Thoracic aorta (tissue), 2 donors: ENCODE data around the gene TXNRD2. TPM values are rescaled to one million over a fixed set of nuclear protein-coding genes. Genes with fewer than 3 reads are reported as not detected.

Experiments
- ATAC-seq: fragments of 150-250 bp; one replicate; pipeline ENCODE4 v1.8.0; 2017; ENCODE audit warnings: low read depth; ENCODE audit not compliant: insufficient number of reproducible peaks, low FRiP score
- DNase-seq: peaks from one replicate; pipeline ENCODE4 v3.0.0-alpha.2; 2020; ENCODE audit warnings: low spot score
- H3K27ac ChIP-seq, 2 donors: fragments of 200-600 bp; sonication (generic); 1 replicate in 1 of 2; 2 replicates in 1 of 2; pipeline ENCODE4 v1.5.1; 2016; ENCODE audit warnings: mild to moderate bottlenecking in 2 of 2, moderate library complexity in 2 of 2
- H3K27me3 ChIP-seq: fragments of 200-600 bp; sonication (generic); replicated peaks from 2 replicates; pipeline ENCODE4 v1.6.0; 2016; ENCODE audit warnings: mild to moderate bottlenecking; ENCODE audit not compliant: insufficient read depth
- H3K36me3 ChIP-seq: fragments of 200-600 bp; sonication (generic); one replicate; pipeline ENCODE4 v1.5.1; 2016
- H3K4me1 ChIP-seq, 2 donors: fragments of 200-600 bp; sonication (generic); 1 replicate in 1 of 2; 2 replicates in 1 of 2; pipeline versions ENCODE4 v1.5.1 to v1.6.0; 2016; ENCODE audit warnings: low read depth in 2 of 2, mild to moderate bottlenecking in 1 of 2; ENCODE audit not compliant: control insufficient read depth in 1 of 2
- H3K4me3 ChIP-seq: fragments of 200-600 bp; sonication (generic); 2 replicates; pipeline ENCODE4 v1.5.1; 2016; ENCODE audit warnings: mild to moderate bottlenecking
- H3K9me3 ChIP-seq: fragments of 200-600 bp; sonication (generic); 2 replicates; pipeline ENCODE4 v1.5.1; 2016
- total RNA-seq, 2 donors: library from RNA; depleted of rRNA; stranded (reverse); fragments of >200 nt; gene quantifications; one replicate each; pipeline versions ENCODE4 v1.1.0 to v1.2.3, GENCODE V29; 2016
- TF ChIP-seq, protein P1 (sequence below): fragments of 200-600 bp; sonication (generic); IDR thresholded peaks from one replicate; pipeline ENCODE4 v1.5.1; 2019; ENCODE audit warnings: antibody characterized with exemption

Gene TXNRD2
- 10 to 100 TPM; 27.4 to 37.6 TPM for total RNA-seq

DNA sequence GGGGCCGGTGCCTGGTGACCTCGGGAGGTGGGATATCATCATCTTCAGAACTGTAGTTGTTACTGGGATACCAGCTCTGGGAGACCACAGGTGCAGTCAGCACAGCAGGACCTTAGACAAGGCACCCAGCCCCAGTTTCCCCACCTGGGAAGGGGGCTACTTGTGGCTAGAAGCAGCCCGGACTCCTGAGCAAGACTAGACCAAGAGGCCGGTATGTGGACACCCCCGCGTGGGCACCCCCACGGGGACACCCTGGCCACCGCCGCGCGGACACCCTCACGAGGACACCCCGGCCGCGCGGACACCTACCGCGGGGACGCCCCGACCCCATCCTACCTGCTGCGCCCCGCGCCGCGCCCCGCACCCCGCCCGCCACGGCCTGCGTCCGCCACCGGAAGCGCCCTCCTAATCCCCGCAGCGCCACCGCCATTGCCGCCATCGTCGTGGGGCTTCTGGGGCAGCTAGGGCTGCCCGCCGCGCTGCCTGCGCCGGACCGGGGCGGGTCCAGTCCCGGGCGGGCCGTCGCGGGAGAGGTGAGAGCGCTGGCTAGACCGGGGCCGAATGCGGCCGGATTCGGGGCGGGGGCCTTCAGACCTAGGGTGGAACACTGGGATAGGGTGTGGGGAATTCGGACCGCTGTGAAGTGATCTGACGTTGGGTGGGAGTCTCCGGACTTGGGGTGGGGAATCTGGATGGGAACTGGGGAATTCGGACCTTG, at the start of gene TXNRD2, which contains the start of gene COMT:
TSS of gene TXNRD2 (minus strand) at position 454 of the 718 bp plus-strand sequence. CDS start at position 439, 15 bp downstream.
TSS of gene COMT (plus strand) at position 408 of the 718 bp plus-strand sequence. CDS start 20,755 bp downstream, outside the sequence.
- no peaks in the 10 kb centered on the region for H3K27me3 ChIP-seq
- peak within 1 kb of the TSS; percentile 91 to 100 for H3K27ac ChIP-seq
- no peak for ATAC-seq
- H3K9me3 ChIP-seq, result no peaks in the 10 kb centered on the region
- H3K4me3 ChIP-seq, result peak within 1 kb of the TSS; percentile 78
- TF ChIP-seq, protein P1, sequence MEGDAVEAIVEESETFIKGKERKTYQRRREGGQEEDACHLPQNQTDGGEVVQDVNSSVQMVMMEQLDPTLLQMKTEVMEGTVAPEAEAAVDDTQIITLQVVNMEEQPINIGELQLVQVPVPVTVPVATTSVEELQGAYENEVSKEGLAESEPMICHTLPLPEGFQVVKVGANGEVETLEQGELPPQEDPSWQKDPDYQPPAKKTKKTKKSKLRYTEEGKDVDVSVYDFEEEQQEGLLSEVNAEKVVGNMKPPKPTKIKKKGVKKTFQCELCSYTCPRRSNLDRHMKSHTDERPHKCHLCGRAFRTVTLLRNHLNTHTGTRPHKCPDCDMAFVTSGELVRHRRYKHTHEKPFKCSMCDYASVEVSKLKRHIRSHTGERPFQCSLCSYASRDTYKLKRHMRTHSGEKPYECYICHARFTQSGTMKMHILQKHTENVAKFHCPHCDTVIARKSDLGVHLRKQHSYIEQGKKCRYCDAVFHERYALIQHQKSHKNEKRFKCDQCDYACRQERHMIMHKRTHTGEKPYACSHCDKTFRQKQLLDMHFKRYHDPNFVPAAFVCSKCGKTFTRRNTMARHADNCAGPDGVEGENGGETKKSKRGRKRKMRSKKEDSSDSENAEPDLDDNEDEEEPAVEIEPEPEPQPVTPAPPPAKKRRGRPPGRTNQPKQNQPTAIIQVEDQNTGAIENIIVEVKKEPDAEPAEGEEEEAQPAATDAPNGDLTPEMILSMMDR, result no peak
- DNase-seq, result no peak
- no peaks in the 10 kb centered on the region for H3K36me3 ChIP-seq
- H3K4me1 ChIP-seq, result peaks cover 22 to 49% of the 10 kb centered on the region in 2 donors

DNA sequence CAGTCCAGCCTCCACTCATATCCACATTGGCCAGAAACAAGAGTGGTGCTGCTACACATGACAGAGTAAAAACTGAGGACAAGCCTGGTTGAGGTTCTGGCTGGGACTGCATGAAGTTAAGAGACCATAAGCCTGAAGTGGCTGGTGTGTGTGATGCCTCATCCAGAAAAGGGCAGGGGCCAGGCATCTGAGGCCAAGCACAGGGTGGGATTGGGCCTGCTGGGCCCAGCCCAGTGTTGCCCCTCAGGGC, 49.7 kb upstream of the TXNRD2 start:
- Histone ChIP-seq H3K4me1 (peaks cover 43 to 72% of the 10 kb centered on the region in 2 donors), H3K27ac (peak overlapping the region; percentile 74 to 88), H3K36me3 (no peaks in the 10 kb centered on the region), H3K9me3 (no peaks in the 10 kb centered on the region), H3K4me3 (no peak overlapping the region), H3K27me3 (no peaks in the 10 kb centered on the region)
- DNase-seq (no peak), ATAC-seq (no peak)
- TF ChIP-seq, protein P1, result no peak

DNA sequence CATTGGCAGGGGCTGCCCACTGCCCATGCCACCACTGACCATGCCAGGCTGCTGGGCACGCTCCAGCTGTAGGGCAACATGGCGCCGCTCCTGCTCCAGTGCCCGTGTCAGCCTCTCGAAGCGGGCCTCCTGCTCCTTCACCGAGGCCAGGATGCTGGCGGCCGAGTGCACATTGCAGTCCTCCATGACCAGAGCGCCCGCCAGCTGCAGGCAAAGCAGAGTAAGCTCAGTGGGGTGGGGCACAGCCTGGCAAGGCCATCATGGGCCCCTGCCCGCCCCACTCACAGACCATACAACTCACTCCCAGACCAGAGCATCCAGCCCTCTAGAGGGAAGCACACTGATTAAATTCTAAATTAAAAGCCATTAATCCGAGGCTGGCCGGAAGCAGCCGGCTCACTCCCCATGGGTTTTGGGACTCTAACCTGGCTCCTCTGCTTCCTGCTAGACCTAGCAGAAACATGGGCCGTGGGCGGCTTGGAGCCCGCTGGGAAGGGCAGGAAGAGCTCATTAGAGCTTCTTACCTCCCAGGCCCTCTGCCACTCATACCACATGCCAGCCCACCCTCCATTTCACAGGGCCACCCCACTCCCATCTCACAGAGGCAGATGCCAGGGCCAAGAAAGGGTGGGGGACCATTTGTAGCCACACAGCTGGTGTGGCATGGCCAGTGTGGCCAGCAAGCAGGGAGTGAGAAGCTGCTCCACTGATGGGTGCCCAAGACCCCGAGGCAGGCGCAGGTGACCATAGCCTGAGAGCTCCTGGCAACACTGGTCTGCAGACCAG, 49.2 kb upstream of the TXNRD2 start:
- DNase-seq, result no peak
- ATAC-seq, result no peak
- H3K27ac ChIP-seq, result peak overlapping the region; percentile 74 to 88
- no peaks in the 10 kb centered on the region for H3K27me3 ChIP-seq
- peaks cover 42 to 72% of the 10 kb centered on the region in 2 donors for H3K4me1 ChIP-seq
- H3K9me3 ChIP-seq, result no peaks in the 10 kb centered on the region
- TF ChIP-seq, protein P1, result no peak
- H3K36me3 ChIP-seq, result no peaks in the 10 kb centered on the region
- H3K4me3 ChIP-seq, result no peak overlapping the region

DNA sequence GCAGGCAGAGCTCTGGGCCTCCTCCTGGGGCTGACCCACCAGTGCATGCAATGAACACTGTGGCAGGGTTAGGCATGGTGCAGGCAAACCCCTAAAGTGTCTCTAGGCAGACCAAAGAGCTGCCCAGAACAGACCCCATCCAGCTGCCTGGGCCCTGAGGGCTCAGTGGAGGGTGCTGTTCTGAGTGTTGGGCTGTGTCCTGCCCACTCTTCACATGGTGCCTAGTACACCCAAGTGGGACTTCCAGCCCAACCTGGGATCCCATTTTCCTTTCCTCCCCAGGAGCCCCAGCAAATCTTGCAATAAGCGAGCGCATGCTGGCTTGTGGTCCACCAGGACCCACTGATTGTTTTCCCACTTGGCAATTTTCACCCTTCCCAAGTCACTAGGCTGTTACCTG, 48.6 kb upstream of the TXNRD2 start:
- DNase-seq, result no peak
- Histone ChIP-seq H3K4me1 (peaks cover 44 to 74% of the 10 kb centered on the region in 2 donors), H3K27ac (peak overlapping the region; percentile 74 to 88), H3K36me3 (no peaks in the 10 kb centered on the region), H3K4me3 (no peak overlapping the region), H3K9me3 (no peaks in the 10 kb centered on the region), H3K27me3 (no peaks in the 10 kb centered on the region)
- ATAC-seq, result no peak
- TF ChIP-seq, protein P1, result no peak

DNA sequence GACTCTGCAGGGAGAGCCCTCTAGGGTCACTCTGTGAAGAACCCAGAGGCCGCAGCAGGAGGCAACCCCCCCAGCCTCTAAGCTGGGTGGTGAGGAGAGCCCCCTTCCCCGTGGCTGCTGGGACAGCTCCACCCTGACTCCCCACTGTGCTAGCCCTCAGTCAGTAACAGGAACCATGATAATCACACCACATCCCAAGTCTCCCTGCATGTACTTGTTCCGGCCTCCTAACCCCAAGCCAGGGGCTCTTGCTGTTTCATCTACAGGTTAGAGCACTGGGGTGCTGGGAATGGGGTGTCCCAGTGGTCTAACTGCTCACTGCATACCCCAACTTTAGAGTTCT, 48.1 kb upstream of the TXNRD2 start:
- Histone ChIP-seq H3K4me3 (no peak overlapping the region), H3K9me3 (no peaks in the 10 kb centered on the region), H3K27ac (peak overlapping the region; percentile 74 to 88), H3K36me3 (no peaks in the 10 kb centered on the region), H3K27me3 (no peaks in the 10 kb centered on the region), H3K4me1 (peaks cover 43 to 74% of the 10 kb centered on the region in 2 donors)
- DNase-seq (no peak), ATAC-seq (no peak)
- TF ChIP-seq, protein P1, result no peak
